ENCODE results near the gene IWS1. TPM values are rescaled to one million over a fixed set of nuclear protein-coding genes. Genes with fewer than 3 reads are reported as not detected.

The IWS1 gene
- total RNA-seq, 1 donor from 2014 or later: 77.1 TPM

DNA sequence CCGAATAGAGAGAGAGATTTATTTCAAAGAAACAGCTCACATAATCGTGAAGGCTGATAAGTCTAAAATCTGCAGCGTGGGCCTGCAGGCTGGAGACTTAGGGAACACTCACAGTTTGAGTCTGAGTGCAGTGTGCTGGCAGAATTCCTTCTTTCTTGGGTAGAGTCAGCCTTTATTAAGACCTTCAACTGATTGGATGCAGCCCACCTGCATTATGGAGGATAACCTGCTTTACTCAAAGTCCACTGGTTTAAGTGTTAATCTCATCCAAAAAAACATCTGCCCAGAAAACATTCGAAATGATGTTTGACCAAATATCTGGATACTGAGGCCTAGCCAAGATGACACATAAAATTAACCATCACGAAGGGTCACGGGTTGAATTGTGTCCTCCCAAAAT lies 91.8 kb downstream of the IWS1 start:
- DNase-seq (ENCODE audit: low read depth): no peak
- no peak overlapping the region for H3K4me3 ChIP-seq (ENCODE audit: low read depth, low read length)
- TF ChIP-seq, protein P1, sequence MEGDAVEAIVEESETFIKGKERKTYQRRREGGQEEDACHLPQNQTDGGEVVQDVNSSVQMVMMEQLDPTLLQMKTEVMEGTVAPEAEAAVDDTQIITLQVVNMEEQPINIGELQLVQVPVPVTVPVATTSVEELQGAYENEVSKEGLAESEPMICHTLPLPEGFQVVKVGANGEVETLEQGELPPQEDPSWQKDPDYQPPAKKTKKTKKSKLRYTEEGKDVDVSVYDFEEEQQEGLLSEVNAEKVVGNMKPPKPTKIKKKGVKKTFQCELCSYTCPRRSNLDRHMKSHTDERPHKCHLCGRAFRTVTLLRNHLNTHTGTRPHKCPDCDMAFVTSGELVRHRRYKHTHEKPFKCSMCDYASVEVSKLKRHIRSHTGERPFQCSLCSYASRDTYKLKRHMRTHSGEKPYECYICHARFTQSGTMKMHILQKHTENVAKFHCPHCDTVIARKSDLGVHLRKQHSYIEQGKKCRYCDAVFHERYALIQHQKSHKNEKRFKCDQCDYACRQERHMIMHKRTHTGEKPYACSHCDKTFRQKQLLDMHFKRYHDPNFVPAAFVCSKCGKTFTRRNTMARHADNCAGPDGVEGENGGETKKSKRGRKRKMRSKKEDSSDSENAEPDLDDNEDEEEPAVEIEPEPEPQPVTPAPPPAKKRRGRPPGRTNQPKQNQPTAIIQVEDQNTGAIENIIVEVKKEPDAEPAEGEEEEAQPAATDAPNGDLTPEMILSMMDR (conservative IDR thresholded peaks at IDR 0.05; ENCODE audit: low read depth, low read length): no peak

DNA sequence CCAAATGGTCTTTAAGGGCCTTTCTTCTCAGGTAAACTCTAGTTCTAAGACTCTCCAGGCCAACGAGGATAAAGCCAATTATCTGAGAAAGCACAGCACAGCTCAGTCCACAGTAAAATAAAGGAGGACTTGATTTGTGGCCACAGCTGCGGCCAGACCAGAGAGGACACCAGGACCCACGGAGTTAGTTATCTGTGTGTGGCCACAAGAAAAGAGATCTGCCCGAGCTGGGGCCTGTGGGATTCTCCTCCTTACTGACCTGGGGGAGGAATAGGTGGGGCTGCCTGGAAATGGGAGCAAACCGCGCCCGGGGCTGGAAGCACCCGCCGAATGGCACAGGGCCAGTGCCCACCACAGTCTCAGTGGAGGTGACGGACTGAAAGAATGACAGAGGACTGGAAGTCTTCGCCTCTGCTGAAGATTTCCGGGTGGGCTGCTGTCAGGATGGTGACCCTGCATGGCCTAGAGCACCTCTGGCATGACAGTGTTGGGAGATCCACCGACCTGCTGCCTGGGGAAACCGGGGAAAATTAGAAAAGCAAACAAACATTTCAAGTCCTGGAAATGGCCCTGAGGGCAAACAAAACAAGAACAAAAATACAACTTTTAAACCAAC lies 94.8 kb downstream of the IWS1 start:
- H3K4me3 ChIP-seq (ENCODE audit: low read depth, low read length): no peak overlapping the region
- DNase-seq (ENCODE audit: low read depth): no peak
- TF ChIP-seq, protein P1 (conservative IDR thresholded peaks at IDR 0.05; ENCODE audit: low read depth, low read length): no peak

Other genes starting within 250 kb of the IWS1 start
- 40.1 TPM in 2 replicates for gene ERCC3, start 232.3 kb downstream of the IWS1 start, total RNA-seq
- gene MAP3K2, start 138.5 kb downstream of the IWS1 start, total RNA-seq: 17.6 and 22.4 TPM in 2 replicates
- 0.17 and 0.29 TPM in 2 replicates for gene PROC, start 108.1 kb downstream of the IWS1 start, total RNA-seq
- gene MYO7B, start 9.2 kb upstream of the IWS1 start, total RNA-seq: 0.43 TPM in 1 of 2 replicates, not detected in the other
- not detected in 2 replicates for gene GPR17, start 119.7 kb upstream of the IWS1 start, total RNA-seq
- gene LIMS2, start 149.0 kb upstream of the IWS1 start, total RNA-seq: 0.36 and 1.2 TPM in 2 replicates
- 5.7 and 6.7 TPM in 2 replicates for gene SFT2D3, start 175.0 kb upstream of the IWS1 start, total RNA-seq